OCI-LY7 (cell line): ENCODE data around the gene ERCC2.

Experiments used
- EZH2phosphoT487 ChIP-seq: fragments of 200-600 bp; sonication (generic); IDR thresholded peaks from 2 replicates; pipeline ENCODE4 v1.6.1; 2018; ENCODE audit warnings: low read depth, borderline replicate concordance, mild to moderate bottlenecking, mixed run types, antibody characterized with exemption, low read length, moderate library complexity, mixed read lengths
- TF ChIP-seq, protein P1 (sequence below): fragments of 200-600 bp; sonication (generic); conservative IDR thresholded peaks from 2 replicates; pipeline ENCODE4 v1.5.1; 2014; ENCODE audit warnings: mild to moderate bottlenecking, antibody characterized with exemption, low read length, moderate library complexity, mixed read lengths

DNA sequence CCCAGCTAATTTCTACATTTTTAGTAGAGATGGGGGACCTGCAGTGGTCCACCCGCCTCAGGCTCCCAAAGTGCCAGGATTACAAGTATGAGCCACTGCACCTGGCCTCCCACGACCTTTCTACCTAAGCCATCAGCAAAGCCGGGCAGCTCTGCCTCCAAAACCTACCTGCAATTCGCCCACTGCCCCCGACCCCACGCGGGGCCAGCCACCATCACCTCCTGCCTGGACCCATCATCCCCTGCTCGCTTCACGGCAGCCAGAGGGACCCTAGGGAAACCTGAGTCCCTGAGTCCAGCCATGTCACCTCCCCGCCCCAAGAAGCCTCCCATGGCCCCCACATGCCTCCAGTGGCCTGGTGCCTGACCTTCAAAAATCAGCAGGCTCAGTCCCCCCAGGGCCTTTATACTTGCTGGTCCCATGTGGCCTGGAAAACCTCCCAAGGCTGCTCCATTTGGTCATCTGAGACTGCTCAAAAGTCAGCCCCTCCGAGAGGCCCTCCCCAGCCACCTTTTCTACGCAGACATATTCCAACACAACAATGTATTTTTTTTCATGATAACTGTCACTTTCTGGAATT lies 12.1 kb downstream of the ERCC2 start:
- TF ChIP-seq, protein P1, sequence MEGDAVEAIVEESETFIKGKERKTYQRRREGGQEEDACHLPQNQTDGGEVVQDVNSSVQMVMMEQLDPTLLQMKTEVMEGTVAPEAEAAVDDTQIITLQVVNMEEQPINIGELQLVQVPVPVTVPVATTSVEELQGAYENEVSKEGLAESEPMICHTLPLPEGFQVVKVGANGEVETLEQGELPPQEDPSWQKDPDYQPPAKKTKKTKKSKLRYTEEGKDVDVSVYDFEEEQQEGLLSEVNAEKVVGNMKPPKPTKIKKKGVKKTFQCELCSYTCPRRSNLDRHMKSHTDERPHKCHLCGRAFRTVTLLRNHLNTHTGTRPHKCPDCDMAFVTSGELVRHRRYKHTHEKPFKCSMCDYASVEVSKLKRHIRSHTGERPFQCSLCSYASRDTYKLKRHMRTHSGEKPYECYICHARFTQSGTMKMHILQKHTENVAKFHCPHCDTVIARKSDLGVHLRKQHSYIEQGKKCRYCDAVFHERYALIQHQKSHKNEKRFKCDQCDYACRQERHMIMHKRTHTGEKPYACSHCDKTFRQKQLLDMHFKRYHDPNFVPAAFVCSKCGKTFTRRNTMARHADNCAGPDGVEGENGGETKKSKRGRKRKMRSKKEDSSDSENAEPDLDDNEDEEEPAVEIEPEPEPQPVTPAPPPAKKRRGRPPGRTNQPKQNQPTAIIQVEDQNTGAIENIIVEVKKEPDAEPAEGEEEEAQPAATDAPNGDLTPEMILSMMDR: no peak
- TF ChIP-seq EZH2phosphoT487: no peak
